GM19351 (cell line): ENCODE measurements around the gene PRKAA1.

Experiments used
- ATAC-seq: cut with Tn5 transposase; IDR thresholded peaks from one replicate; pipeline ENCODE4 v1.9.1; 2021; ENCODE audit warnings: mild to moderate bottlenecking, moderate library complexity; ENCODE audit not compliant: unreplicated experiment

PRKAA1 gene

DNA sequence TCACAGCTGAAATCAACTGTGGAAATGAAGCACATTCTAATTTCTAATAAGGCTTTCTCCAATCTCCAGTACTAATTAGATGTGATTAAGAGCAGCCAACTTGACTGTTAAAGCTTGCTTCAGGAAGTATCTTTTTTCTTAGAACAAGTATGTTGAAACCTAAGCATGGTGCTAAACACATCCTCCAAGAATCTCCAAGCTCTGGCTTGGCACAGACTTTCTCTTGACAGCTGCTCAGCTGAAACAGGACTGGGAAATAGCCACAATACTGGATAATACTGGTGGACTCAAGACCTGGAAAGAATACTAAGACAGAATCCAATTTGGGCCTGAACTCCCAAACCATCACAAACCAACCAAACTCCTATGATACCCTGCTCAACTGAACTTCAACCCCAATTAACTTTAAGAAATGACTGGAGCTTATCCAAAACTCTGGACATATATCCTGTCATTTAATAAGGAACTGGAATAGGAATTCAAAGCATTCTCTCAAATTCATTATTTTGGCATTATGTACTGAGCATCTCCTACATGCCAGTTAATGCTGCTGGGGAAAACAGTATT, 16.2 kb downstream of the PRKAA1 start:
- ATAC-seq: no peak

DNA sequence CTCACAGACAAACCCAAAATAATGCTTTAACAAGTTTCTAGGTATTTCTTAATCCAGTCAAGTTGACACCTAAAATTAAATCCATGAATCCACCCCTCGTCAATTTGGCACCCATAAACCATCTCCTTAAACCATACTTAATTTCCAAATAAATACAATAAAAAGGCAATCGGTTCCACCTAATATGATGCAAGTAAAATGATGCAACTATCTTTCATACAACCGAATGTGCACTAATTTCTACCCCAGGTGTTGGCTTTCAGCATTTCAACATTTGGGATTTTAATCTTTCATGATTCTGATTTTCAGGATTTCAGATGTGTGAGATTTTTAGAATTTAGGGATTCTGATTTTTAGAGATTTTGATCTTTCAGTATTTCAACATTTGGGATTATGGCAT, 17.3 kb downstream of the PRKAA1 start:
- ATAC-seq: no peak

DNA sequence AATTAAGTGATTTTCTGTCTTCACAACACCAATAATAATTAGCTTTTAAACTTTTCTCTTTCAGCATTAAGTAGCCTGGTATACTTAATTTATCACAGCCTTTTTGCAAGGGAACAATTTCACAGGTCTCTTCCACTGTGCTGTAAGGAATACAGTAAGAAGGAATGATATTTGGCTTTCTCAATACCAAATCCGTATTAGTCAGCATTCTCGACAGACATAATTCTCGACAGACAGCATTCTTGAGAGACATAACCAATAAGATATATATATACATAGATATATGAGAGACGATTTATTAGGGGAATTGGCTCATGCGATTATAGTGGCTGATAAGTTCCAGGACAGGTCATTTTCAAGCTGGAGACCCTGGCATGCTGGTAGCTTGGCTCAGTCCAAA, 18.0 kb downstream of the PRKAA1 start:
- no peak for ATAC-seq

DNA sequence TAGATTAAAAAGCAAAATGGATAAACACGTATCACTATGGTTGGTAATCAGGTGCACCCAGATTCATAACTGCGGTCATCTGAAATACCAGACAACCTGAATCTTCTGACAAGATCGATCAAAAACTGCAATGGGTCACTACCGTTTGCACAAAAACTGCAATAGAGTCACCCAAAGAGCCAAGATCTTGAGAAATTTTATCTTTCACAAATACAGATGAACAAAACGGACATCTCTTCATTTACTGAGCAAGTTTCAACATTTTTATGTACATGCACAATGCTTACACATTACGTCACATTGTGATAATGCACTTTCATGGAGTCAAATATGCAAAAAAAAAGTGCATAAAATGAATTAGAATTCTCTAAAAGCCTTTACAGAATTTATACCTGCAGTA, 18.6 kb downstream of the PRKAA1 start:
- no peak for ATAC-seq

DNA sequence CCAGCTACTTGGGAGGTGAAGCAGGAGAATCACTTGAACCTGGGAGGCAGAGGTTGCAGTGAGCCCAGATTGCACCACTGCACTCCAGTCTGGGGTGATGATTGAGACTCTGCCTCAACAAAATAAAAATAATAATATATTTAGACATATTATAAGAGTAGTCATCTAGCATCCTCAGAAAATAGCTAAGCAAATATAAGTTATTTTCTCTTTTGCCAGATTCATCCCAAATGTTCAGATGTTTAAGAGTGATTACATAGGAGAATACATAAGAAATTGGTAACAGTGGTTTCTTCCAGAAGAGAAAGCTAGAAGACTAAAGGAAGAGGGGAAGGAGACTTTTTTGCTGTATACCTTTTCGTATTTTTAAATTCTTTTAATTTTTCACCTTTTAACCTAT, 20.0 kb downstream of the PRKAA1 start:
- ATAC-seq: no peak

DNA sequence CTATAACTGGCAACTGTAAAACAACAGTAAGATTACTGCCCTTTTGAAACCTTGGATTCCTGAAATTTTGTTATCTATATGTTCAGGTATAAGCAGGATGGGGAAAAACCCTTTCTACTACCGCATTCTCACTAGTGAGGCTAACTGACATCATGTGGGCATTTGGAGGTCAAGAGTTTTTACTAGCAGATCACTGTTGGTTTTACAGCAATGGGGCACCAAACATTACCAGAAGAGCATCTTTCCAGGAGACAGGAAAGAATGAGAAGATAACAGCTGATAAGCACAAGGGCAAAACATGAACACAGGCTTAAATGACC, 21.6 kb downstream of the PRKAA1 start:
- peak; percentile 43 for ATAC-seq

DNA sequence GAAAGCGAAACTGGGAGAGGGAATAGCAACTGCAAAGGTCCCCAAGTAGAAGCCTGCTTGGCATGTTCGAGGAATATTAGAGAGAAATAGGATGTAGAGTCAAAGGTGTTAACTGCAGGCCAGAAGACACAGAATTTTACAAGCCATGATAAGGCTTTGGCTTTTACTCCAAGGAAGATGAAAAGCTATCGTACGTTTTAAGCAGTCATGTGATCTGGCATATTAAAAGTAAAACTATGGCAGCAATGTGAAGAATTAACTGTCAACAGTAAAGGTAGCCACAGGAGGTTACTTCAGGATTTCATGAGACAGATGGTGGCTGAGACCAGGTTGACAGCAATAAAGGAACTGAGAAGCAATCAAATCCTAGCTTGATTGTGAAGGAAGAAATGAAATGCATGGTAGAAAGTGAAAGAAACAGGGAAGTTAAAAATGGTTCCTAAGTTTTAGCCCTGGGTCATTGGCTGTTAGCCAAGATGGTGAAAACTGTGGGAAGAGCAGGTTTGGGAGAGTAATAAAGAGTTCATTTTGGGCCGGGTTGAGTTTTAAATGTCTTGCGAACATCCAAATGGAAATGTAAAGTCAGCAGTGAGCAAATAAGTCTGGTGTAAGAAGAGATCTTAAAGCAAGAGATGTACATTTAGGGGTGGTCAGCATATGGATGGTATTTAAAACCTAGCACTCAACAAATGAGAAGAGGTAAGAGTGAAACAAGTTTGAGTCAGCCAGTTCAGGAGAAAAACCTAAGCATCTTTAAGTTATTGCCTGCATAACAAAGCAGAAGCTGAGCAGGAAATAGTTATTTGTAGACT, 22.1 kb downstream of the PRKAA1 start:
- peak; percentile 51 for ATAC-seq

DNA sequence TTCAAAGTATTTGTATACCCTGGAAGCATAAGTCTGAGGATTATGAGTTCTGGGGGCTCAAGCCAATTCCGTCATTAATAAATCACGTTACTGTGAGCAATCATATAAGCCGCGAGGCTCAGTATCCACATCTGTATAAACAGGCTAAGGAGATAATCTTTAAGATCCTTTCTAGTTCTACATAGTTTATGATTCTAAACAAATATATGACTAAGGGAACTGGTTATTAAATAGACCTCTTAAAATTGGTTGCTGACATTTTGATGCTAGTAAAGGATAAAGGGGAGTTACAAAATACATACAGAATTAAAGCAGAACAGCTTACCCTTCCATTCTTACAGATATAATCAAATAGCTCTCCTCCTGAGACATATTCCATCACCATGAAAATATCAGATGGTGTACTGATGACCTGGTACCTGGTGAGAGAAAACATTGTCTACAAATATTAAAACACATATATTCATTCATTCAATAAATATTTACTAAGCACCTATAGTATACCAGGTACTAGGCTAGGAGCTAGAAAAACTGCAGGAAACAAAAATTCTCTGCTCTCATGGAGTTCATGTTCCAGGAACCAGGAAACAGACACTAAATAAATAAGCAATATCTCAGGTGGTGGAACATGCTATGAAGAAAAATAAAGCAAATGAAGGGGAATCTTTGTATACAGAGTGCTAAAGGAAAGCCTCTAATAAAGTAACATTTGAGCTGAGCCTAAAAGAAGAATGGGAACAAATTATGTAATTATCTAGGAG, 22.9 kb downstream of the PRKAA1 start:
- no peak for ATAC-seq

DNA sequence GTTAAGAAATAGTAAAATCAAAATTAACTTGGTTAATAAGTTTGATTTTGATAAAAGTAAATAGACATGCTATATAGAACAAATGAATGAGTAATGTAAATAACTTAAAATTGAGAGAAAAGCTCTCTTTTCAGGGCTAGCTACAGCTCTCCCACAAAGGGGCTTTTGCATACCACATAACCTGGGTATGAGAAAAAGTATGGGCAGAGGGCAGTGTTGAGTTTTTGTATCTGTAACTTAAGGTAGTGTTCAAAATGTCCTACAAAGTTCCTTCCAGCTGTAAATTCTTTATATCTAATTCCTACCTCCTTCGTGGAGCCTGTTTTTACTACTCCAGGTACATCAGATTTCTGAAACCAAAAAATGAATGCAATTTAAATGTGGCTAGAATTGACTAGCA, 23.6 kb downstream of the PRKAA1 start:
- no peak for ATAC-seq

DNA sequence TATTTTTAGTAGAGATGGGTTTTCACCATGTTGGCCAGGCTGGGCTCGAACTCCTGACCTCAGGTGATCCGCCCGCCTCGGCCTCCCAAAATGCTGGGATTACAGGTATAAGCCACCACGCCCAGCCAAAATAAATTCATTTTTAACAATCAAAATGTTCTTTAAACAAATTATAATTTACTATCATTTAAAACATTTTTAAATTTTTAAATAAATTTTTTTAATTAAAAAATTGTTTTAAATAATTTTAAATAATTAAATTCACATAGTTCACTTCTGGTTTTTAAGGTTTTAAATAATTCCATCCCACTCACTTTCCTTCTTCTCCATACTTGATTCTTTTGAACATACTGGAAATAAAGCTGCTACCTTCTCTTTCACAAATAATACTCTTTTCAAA, 27.4 kb downstream of the PRKAA1 start:
- no peak for ATAC-seq

DNA sequence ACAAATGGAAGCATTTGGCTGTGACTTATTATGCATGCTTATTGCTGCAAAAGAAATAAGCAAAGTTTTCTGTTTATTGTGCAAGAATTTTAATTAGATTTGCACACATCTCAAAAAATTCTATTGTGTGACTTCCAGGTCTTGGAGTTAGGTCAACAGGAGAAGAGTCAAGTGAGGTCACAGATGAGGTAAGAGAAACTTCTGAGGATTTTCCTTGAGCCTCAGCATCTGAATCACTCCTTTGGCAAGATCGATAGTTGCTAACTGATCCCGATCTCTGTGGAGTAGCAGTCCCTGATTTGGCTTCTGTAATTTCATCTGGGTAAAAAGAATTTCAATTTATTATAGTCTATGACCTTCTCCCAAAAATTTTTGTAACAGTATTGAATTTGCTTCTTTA, 35.5 kb downstream of the PRKAA1 start:
- ATAC-seq: no peak

DNA sequence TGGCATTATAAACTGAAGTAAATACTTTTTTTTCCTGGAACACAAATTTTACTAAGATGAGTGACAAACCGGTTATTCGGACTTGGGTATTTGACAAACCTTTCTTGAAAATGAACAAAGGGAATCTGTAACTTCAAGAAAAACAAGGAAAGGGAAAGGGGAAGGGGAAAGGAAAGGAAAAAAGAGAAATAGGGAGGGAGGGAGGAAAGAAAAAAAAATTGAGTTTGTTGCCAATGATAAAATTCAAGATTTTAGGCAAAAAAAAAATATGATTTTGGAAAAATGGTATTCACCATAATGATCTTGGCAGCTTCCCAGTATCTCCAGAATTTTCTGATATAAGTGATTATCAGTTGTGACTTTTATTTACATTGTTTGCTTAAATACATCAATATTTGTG, 40.8 kb downstream of the PRKAA1 start:
- ATAC-seq: no peak

DNA sequence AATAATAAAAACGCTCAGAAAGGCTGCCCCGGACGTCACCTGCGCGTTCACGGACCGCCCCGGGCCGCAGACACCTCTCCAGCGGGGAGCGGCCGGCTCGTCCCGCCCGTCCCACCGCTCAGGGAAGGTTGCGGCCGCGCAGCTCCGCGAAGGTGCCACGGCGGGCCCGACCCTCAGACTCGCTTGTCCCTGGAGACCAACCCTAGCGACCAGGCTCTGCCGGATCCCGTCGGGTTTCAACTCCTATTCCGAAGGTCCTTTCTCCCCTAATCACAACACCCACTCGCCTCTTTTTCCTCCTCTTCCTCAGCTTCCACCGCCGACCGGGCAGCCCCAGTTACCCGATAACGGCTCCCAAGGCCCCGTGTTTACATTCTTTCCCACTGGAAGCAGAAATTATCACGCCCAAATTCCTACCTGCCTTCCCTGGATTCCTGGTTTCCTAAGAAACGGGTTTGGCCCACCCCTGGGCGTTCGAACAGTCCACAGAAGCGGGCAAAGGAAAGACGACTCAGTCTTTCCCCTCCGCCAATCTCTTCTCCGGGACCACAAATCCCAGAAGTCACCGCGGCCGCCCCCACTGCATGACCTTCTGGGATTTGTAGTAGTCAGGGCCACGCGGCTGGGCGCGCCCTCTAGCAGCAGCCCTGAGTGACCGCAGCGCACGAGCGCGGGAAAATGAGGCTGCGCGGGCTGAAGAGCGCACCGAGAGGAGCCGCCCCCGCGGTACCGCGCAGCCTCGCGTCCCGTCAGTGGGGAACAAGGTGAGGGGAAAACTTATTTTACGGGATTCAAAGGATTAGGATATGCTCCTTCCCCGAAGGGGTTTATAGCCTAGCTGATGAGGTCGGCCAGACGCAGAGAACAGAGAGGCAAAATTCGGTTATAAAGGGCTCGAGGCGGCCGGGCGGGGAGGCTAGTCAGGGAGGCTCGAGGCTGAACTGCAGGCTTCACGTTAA, 42.5 kb downstream of the PRKAA1 start, which contains the start of gene TTC33:
TTC33 (minus strand) TSS at position 555 of the 959 bp plus-strand sequence. CDS start 8,943 bp downstream, outside the sequence.
- peak; percentile 82 for ATAC-seq

DNA sequence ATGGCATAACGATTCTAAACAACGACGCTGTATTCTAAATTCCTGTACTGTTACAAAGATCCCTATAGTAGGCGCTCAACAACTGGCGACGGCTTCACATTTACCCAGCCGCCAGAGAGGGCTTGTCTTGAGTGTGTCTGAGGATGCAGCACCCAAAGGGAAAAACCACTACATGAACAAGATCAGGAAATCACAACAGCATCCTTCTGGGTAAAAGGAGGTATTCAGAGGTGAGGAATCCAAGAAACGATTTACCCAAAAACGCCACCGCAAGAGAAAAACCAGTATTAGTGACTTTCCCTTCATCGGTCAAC, 43.1 kb downstream of the PRKAA1 start:
- ATAC-seq: peak; percentile 75

DNA sequence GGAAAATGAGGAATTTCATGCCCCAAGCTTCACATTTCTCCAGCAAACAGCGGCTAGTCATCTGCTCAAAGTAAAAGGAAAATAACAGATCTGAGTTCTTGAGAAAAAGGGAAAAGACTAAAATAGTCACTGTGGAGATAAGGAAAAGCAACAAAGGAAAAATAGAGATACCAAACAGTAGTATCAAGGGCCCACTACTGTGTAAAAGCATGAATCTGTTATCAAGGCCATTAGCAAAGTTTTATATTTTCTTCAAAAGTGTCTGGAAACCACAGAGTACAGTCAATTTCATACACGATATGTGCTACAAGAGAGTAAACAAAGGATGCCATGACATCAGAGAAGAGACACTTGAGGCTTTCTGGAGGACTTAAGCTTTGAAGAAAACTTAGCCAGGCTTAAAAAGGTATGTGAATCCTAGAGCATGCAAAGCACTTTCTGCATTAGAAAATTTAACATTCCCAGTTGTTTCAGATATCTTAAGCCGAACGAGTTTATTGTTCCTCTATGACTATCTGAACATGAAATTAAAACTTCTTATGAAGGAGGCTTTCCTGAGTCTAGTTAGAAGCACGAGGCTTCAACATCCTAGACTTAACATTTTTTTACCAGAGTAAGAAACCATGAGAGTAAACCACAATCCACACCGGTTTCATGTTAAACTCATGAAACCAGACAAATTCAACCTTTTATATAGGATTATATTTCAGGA, 43.6 kb downstream of the PRKAA1 start:
- peak; percentile 31 for ATAC-seq

DNA sequence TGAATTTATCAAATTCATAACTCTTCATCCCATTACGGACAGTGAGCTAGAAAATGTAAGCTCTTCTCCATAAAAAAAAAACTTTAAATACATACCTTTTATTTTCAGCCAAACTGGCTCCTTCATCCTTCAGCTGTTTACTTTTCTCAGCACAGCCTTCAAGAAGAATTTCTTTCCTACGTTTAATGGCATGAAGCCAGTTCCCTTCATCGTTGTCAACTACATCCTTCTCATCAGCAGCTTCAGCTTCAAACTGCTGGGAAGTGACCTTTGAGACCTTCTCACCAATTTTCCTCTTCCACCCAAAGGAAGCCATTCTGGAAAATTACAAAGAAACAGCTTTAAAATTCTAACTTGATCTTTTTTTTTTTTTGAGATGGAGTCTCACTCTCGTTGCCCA, 51.5 kb downstream of the PRKAA1 start:
- no peak for ATAC-seq

DNA sequence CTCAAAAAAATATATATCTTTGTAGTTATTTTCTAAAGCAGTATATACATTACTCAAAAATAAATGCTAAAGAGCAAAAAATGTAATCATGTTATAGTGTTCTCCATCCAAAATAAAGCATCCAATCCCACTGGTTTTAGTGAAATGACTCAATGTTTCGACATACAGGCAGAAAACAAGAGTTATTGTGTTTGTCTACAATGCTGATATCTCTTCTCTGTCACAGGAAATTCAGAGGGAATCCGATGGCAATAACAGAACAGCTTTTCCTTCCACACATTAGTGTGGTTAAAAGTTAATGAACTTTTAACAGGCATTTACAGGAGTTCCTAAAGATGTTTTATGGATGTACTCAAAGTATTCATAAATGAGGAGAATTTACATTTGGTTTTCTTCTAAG, 54.4 kb downstream of the PRKAA1 start:
- no peak for ATAC-seq

DNA sequence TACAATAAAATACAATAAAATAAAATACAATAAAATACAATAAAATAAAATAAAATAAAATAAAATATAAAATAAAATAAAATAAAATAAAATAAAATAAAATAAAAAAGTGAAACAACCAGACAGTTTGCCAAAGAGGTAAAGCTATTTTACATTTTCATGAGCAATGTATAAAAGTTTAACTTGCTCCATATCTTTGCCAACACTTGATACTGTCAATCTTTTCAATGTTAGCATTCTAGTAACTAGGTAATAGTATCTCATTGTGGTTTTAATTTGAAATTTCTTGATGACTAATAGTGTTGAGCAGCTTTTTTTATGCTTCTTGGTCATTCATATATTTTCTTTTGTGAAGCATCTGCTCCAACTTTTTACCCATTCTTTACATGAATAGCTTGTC, 59.7 kb downstream of the PRKAA1 start:
- ATAC-seq: no peak

DNA sequence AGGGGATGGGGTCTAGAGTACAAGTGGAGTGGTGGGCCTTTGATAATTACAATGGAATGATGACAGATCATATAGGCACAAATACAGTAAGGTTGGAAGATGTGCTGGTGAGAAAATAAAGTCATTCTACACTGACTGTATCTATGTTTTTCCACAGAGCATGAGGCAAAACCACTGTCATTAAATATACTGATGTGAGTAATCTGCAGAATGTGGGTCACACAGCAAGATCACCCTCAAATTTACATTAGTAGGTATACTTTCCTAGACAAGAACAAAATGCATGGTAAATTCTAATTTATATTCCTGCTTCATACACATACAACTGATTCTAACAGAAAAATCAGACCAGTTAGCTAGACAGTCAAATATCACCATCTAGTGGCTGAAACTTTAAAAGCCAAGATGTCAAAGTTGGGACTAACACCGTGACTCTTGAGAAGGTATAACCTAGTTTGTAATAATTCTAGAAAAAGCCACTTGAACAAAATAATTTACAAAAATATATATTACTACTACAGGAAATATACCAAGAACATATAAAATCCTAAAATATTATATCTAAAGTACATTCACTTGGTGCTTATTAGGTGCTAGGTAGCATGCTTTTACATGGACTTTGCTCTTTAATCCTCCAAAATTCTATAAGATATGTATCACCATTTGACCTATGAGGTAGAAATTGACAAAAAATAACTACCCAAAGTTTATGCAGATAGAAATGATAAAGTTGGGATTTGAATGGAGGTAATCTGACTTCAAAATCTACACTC, 61.9 kb downstream of the PRKAA1 start:
- peak; percentile 84 for ATAC-seq

DNA sequence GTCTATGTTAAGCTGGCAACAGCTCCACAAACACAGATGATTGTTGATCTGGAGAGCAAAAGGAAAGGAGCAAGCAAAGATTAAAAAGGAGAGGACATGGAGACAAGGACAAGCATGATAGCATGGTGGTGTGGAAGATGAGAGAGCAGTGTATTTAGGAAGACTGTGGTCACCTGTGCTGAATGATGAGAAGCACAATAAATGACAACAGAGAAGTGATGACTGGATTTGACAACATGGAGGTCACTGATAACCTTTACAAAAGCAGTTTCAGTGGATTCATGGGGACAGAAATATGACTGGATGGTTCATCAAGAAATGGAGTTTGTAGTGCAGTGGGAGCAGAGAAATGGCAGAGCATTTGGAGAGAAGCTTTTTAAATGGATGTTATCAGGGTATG, 62.6 kb downstream of the PRKAA1 start:
- ATAC-seq: no peak
